HTR-8/SVneo (cell line): ENCODE results near the gene GADD45B.
"Not testable (repeated sequence)": the region's sequence is repeated elsewhere in the genome, so short reads cannot be mapped to it uniquely, and the experiment has no call there.

Experiments
- DNase-seq: peaks from one replicate; pipeline ENCODE4 v3.0.0; 2011; ENCODE audit warnings: low spot score, mixed read lengths; ENCODE audit not compliant: insufficient read length
- FAIRE-seq: peaks from 2 replicates; lab custom pipeline; 2011; peaks lifted over from hg19 to GRCh38; lab: Jason Lieb, UNC

Gene GADD45B

GRCh38 chr19:2507109-2507508, 31.2 kb downstream of the GADD45B start:
- DNase-seq (no peak), FAIRE-seq (peak; percentile 86)

GRCh38 chr19:2509096-2509495, 33.2 kb downstream of the GADD45B start:
- no peak for DNase-seq
- no peak for FAIRE-seq

DNA sequence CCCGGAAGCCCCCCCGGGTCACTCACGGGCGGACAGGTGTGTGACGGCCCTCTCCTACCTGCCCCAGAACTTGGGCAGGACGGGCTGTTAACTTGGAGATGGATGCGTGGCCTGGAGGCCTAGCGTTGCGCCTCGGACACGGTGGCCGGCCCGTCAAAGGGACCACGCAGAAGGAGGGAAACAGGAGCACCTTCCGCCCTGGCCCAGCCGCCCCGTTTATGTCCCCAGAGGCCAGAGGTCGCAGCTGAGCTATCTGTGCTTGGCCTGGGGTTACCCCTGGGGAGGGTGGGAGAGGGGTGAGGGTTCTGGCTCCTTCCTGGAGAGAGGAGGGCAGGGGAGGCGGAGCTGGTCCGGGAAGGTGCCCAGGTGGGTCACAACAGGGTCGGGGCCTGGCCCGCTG, 35.6 kb downstream of the GADD45B start:
- FAIRE-seq (no peak), DNase-seq (no peak)

DNA sequence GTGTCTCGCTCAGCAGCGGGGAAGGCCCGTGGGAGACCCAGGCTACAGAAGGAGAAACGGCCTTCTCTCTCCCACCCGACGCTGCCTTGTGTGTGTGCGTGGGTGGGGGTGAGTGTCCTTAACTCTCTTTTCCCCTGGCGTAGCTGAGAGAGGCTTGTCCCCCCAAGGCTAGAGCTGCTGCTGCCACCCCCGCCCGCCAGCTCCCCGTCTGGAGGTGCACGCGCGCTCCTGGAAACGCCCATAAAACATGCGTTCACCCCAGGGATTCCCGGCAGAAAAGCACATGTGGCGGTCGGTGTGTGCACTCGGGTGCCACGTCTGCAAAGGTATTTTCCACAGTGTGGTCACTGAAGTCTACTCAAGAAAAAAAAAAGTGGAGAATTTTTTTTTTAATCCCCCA, 36.1 kb downstream of the GADD45B start:
- DNase-seq: no peak
- FAIRE-seq: no peak

DNA sequence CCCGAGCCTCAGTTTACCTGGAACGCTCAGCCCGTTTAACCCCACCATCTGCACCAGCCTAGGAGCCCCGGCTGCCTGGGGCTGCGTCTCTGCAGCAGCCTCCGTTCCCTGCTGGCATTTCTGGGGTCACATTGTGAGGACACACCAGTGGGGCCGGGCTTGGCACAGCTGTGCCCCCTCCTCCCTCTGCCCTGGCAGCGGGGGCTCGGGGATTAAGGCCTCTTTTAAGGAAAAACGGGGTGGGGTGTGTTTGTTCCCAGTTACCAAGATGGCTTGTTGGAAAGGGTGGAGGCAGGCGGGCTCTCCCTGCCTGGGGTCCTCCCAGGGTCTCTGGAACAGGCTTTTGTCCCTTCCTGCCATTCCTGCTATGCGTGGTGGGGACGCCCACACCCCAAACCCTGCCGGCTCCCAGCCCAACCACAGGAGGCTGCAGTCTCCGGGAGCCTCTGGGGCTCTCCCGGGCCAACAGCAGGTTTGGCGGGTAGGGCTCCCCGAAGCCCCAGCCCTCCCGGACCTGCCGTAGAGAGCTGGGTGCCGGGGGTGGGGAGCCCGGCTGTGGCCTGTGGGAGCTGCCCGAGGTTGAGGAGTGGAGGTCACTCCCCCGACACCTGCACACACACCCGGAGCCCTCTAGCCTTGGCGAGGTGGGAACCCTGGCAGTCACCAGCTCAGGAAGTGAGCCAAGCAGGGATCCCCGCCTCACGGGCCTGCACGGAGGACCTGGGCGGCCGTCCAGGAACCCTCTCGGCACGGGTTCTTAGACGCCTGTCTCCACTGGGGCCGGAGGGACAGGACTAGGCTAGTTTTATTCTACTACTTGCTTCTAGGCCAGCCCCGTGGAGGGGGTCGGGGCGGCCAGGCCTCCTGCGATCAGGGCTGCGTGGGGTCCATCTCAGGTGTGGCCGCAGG, 36.9 kb downstream of the GADD45B start:
- FAIRE-seq (no peak), DNase-seq (no peak)

GRCh38 chr19:2514981-2515518, 39.1 kb downstream of the GADD45B start:
- FAIRE-seq (no peak), DNase-seq (no peak)

DNA sequence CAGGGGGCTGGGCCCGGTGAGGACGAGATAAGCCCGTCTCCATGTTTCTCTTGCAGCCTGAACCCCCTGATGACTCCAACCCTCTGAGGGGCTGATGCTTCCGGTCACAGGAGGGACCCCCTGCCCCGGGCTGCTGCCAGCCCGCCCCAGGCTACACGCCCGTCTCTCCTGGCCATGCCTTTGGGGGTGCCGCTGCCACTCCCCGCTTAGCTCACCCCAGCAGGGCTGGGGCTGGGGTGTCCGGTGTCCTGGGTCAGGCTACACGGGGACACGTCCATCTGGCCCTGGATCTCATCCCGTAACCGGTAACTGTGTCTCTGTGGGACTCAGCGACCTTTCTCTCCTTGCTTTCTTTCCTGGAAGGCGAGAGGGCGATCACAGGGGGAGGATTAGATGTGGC, 40.8 kb downstream of the GADD45B start:
- no peak for FAIRE-seq

DNA sequence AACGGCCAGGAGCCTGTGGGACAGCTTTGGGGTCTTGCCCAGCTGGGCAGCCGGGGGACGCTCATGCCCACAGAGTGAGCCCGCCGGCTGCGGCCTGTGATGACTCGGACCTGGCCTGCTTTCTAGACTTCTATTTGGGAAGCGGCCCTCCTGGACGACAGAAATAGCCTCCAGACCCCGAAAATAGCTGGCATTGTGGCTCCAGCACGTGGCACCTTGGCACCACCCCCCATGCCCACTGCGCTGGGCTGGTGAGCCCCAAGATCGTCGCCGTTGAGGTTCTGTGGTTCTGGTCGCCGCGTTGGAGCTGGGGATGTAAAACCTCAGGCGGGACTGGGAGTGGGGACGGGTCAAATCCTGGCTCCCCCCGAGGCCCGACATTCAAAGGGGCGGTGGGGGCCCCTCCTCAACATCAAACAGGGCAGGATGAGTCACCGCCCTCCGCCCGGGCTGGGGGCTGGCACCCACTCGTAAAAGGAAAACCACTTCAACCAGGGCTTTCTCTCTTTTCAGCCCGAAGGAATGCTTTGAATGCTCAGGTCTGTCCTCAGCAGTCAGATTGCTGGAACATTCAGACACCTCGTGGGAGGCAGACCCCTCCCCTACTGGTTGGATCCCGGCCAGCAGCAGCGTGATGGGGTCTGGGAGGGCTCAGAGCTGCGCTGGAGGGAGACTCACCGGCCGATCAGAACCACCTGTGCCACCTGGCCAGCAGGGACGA, 42.1 kb downstream of the GADD45B start:
- no peak for DNase-seq
- FAIRE-seq: peak; percentile 4

More for the DNA sequence above, 40.8 kb downstream of the GADD45B start:
- DNase-seq: no peak

GRCh38 chr19:2518856-2519255, 42.9 kb downstream of the GADD45B start:
- not testable (repeated sequence) for FAIRE-seq, DNase-seq

GRCh38 chr19:2519482-2519881, 43.6 kb downstream of the GADD45B start:
- FAIRE-seq: no peak

GRCh38 chr19:2523630-2524311, 47.8 kb downstream of the GADD45B start:
- no peak for DNase-seq
- no peak for FAIRE-seq

More at GRCh38 chr19:2519482-2519881, 43.6 kb downstream of the GADD45B start:
- no peak for DNase-seq

- FAIRE-seq (peak; percentile 96), DNase-seq (no peak)
Observed at GRCh38 chr19:2524361-2524839, 48.5 kb downstream of the GADD45B start.

- DNase-seq (no peak), FAIRE-seq (no peak)
Observed at GRCh38 chr19:2524840-2525723, 49.2 kb downstream of the GADD45B start.

DNA sequence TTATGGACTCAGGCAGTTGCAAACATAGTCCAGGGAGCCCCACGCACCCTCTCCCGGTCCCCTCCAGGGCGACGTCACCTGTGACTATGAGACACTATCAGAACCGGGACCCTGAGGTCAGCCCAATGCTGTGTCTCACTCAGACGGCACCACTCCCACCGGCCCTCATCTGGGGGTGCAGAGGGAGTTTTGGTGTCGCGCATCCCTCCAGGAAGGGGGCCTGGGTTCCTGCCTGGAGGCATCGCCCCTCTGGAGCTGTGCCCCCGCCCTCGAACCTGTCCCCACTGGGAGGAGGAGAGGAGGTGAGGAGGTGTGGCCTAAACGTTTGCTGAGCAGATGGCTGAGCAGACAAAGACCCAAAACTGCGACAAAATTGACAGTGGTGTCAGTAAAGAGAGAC, 51.2 kb downstream of the GADD45B start:
- no peak for FAIRE-seq

GRCh38 chr19:2527686-2528085, 51.8 kb downstream of the GADD45B start:
- no peak for FAIRE-seq
- DNase-seq: no peak

More for the DNA sequence above, 51.2 kb downstream of the GADD45B start:
- DNase-seq: no peak
